GM23248 (cell line): ENCODE data around the gene TNFRSF1B.

Experiments used
- EZH2 ChIP-seq: fragments of 200-600 bp; sonication (generic); IDR thresholded peaks from 2 replicates; pipeline ENCODE4 v1.6.1; 2018; ENCODE audit warnings: antibody characterized with exemption, mild to moderate bottlenecking; ENCODE audit not compliant: insufficient read depth, poor library complexity, severe bottlenecking
- EZH2phosphoT487 ChIP-seq: fragments of 200-600 bp; sonication (generic); IDR thresholded peaks from 2 replicates; pipeline ENCODE4 v1.6.1; 2018; ENCODE audit warnings: antibody characterized with exemption, moderate library complexity, mild to moderate bottlenecking, low read depth; ENCODE audit not compliant: insufficient read depth

- TF ChIP-seq EZH2 (no peak), EZH2phosphoT487 (no peak)
Observed at GRCh38 chr1:12204754-12205658, 38.2 kb downstream of the TNFRSF1B start.
